GM04503 (cell line): ENCODE data around the gene C11orf58.

Experiments
- DNase-seq: peaks from one replicate; pipeline ENCODE4 v3.0.0-alpha.2; 2012; ENCODE audit warnings: low read depth

C11orf58 gene

DNA sequence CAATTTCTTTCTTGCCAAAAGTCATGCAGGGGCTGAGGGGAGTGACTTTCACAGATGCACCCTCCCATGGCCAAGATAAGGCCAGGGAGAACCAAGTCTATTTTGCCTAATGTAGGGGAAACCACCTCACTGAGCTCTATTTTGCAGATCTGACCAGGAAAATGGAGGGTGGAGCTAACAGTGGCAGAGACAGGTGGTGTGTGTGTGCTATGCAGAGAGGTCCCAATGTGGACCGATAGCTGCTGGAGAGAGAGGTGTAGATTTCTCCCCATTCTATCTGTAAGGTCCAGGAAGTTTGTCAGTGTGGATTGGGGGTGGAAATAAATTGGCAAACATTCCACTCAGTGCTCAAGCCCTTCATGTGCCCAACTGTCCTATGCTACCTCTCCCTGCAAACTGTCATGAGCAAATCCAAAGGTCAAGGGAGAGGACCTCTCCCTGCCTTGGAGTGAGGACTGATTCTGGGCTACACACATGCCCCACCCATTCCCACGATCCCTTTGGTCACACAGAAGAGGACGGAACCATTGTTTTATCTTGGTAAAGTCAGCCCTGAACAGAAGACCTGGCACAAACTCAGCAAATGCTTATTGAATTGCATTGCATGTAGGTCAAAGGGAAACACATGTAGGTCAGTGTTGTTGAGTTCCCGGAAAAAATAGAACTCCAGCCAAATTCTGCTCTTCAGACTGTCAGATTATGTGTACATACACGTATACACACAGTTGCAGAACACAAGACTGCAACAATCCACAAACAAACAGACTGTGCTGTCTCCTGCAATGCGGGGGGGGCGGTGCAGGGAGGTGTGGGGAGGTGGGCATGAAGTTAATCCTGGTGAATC lies 65.9 kb downstream of the C11orf58 start:
- DNase-seq, result no peak

DNA sequence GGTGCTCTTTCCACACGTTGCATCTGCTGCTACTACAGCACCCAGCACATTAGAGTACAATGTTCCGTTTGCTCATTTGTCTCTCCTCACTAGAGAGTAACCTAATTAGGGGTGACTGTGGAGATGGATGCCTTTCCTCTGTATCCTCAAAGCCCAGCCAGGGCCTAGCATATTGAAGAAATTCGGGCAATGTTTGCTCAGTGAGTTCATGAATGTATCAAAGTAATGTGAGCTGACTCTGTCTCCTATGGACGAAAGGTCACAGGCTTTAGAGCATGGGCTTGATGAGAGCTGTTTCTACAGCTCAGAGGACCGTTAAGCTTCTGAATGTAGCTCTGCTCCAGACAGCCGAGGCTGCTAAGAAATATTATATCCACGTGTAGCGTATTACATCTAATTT lies 67.5 kb downstream of the C11orf58 start:
- DNase-seq, result no peak

DNA sequence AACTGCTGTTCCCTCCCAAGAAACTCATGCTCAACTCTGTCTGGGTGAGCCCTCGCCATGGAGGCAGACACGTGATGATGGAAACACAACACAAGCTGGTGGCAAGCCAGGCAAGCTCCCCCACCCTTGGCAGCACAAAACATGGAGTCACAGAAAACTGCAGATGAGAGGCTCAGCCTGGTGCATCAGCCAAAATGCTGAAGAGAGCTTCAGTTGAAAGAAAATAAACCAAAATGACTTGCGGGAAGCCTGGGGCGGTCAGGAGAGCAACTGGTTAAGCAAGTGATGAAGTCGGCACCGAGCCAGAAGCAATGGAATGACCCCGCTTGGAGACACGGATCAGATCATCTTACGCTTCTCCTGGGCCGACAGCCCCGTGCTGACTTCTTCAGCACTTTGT lies 68.3 kb downstream of the C11orf58 start:
- DNase-seq, result no peak

DNA sequence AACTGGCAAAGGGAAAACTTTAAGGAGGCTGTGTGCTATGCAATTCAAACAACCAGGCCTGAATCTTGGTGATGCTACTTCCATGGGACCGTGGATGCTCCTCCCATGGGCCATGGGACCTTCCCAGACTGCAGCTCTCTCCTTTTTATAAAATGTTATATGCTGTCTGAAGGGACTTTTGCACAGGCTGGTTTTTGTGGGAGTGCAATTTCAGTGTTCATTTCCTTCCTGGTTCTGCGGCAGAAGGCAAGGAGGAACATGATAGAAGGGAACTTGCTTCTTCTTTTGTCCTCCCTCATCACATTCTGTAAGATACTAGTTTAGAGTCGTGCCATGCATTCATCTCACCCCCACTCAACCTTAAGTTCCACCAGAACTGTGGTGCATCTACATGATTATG lies 68.9 kb downstream of the C11orf58 start:
- DNase-seq, result no peak
